EH (cell line): ENCODE results near the gene CHST8.

Source experiments
- DNase-seq: peaks from one replicate; pipeline ENCODE4 v3.0.0-alpha.2; 2015; ENCODE audit warnings: low read depth

Gene CHST8

GRCh38 chr19:33718651-33719254 is 97.0 kb downstream of the CHST8 start:
- no peak for DNase-seq

GRCh38 chr19:33719366-33720154 is 97.8 kb downstream of the CHST8 start:
- no peak for DNase-seq

GRCh38 chr19:33720155-33720493 is 98.4 kb downstream of the CHST8 start:
- no peak for DNase-seq

GRCh38 chr19:33720691-33721682 is 99.2 kb downstream of the CHST8 start:
- no peak for DNase-seq

GRCh38 chr19:33721735-33722297 is 100.1 kb downstream of the CHST8 start:
- DNase-seq = no peak

GRCh38 chr19:33722456-33723239 is 100.9 kb downstream of the CHST8 start:
- no peak for DNase-seq

- DNase-seq = no peak
Observed at GRCh38 chr19:33723512-33723911, 101.8 kb downstream of the CHST8 start.

- no peak for DNase-seq
Observed at GRCh38 chr19:33724021-33724720, 102.4 kb downstream of the CHST8 start.

GRCh38 chr19:33724721-33725060 is 102.9 kb downstream of the CHST8 start:
- no peak for DNase-seq

GRCh38 chr19:33725567-33725966 is 103.8 kb downstream of the CHST8 start:
- DNase-seq = no peak

- no peak for DNase-seq
Observed at GRCh38 chr19:33726756-33727155, 105.0 kb downstream of the CHST8 start.

GRCh38 chr19:33727331-33727998 is 105.7 kb downstream of the CHST8 start:
- no peak for DNase-seq

GRCh38 chr19:33728141-33728540 is 106.4 kb downstream of the CHST8 start:
- no peak for DNase-seq

- no peak for DNase-seq
Observed at GRCh38 chr19:33730858-33731607, 109.3 kb downstream of the CHST8 start.

GRCh38 chr19:33731881-33732280 is 110.1 kb downstream of the CHST8 start:
- DNase-seq = no peak

- DNase-seq = no peak
Observed at GRCh38 chr19:33734913-33735312, 113.2 kb downstream of the CHST8 start.

- no peak for DNase-seq
Observed at GRCh38 chr19:33736158-33736557, 114.4 kb downstream of the CHST8 start.

- no peak for DNase-seq
Observed at GRCh38 chr19:33736787-33737186, 115.0 kb downstream of the CHST8 start.

GRCh38 chr19:33737681-33738371 is 116.1 kb downstream of the CHST8 start:
- DNase-seq = no peak
